K562 (cell line): ENCODE results near the gene ATP5PF.

Experiments used
- CBX5 ChIP-seq: IDR thresholded peaks from 2 replicates; pipeline ENCODE4 v1.6.1; 2014; ENCODE audit warnings: low read depth, borderline replicate concordance
- CBX8 ChIP-seq: fragments of 200-600 bp; sonication (generic); IDR thresholded peaks from 2 replicates; pipeline ENCODE4 v1.6.1; 2012; ENCODE audit warnings: borderline replicate concordance, mixed run types, low read depth, mild to moderate bottlenecking, moderate library complexity, mixed read lengths, low read length, control low read depth, inconsistent platforms; ENCODE audit not compliant: poor library complexity, severe bottlenecking; ENCODE audit errors: extremely low read depth
- CTCF ChIP-seq, 3 experiments: IDR thresholded peaks in 2 of 3; conservative IDR thresholded peaks in 1 of 3; 2 replicates each; pipeline ENCODE4 v1.5.1; 2011 to 2012; ENCODE audit warnings: low read length in 3 of 3, mild to moderate bottlenecking in 3 of 3, control low read depth in 2 of 3, improper control_type of control experiment in 1 of 3, inconsistent platforms in 1 of 3, low read depth in 1 of 3, mixed read lengths in 1 of 3, moderate library complexity in 1 of 3; ENCODE audit not compliant: insufficient read depth in 2 of 3
- EZH2 ChIP-seq: IDR thresholded peaks from 2 replicates; pipeline ENCODE4 v1.6.1; 2012; ENCODE audit warnings: low read depth, mild to moderate bottlenecking, inconsistent platforms, low read length, borderline replicate concordance
- POLR2A ChIP-seq: fragments of 450-650 bp; conservative IDR thresholded peaks from 2 replicates; pipeline ENCODE4 v1.6.1; 2016
- RHOXF2B ChIP-seq: fragments of 250-450 bp; sonication (Bioruptor Pico); conservative IDR thresholded peaks from 2 replicates; pipeline ENCODE4 v1.5.1; 2021
- SMC3 ChIP-seq: conservative IDR thresholded peaks from 2 replicates; pipeline ENCODE4 v1.6.1; 2011; ENCODE audit warnings: low read depth, low read length, improper control_type of control experiment; ENCODE audit not compliant: insufficient read depth
- SP1 ChIP-seq: sonication (generic); formaldehyde crosslinking; IDR thresholded peaks from 2 replicates; pipeline ENCODE4 v1.8.1; 2022; ENCODE audit warnings: mild to moderate bottlenecking, missing genetic modification reagents
- TCF3 ChIP-seq: sonication (generic); formaldehyde crosslinking; IDR thresholded peaks from 2 replicates; pipeline ENCODE4 v1.4.0; 2020; ENCODE audit warnings: mild to moderate bottlenecking, missing genetic modification reagents
- ZBTB49 ChIP-seq: sonication (generic); formaldehyde crosslinking; IDR thresholded peaks from 2 replicates; pipeline ENCODE4 v1.8.0; 2022; ENCODE audit warnings: missing genetic modification reagents, mild to moderate bottlenecking, borderline replicate concordance
- ZNF354B ChIP-seq: fragments of 250-450 bp; sonication (Bioruptor Pico); IDR thresholded peaks from 2 replicates; pipeline ENCODE4 v1.4.0; 2020
- TF ChIP-seq, protein P1 (sequence below): fragments of 450-650 bp; IDR thresholded peaks from one replicate; pipeline ENCODE4 v1.6.1; 2018; ENCODE audit warnings: mild to moderate bottlenecking, moderate library complexity; ENCODE audit not compliant: partially characterized antibody
- TF ChIP-seq, protein P2 (sequence below), 2 experiments: fragments of 450-650 bp; conservative IDR thresholded peaks; 2 replicates each; pipeline ENCODE4 v1.6.1; 2017; ENCODE audit warnings: mild to moderate bottlenecking in 2 of 2, moderate library complexity in 2 of 2
- TF ChIP-seq, protein P3 (sequence below), 2 experiments: fragments of 450-650 bp; formaldehyde crosslinking in 1 of 2; IDR thresholded peaks; 2 replicates each; pipeline versions ENCODE4 v1.4.0 to v1.6.1; 2014 to 2020; ENCODE audit warnings: mild to moderate bottlenecking in 2 of 2, borderline replicate concordance in 1 of 2, low read depth in 1 of 2

GRCh38 chr21:25772686-25773085 lies 38.0 kb upstream of the ATP5PF start:
- TF ChIP-seq ZNF354B (no peak), CBX8 (no peak), SP1 (CRISPR knock-in tag) (no peak), POLR2A (no peak), RHOXF2B (CRISPR knock-in tag) (no peak), EZH2 (no peak), CTCF (IDR thresholded peaks at IDR 0.05 in 2 of 3, conservative IDR thresholded peaks at IDR 0.05 in 1 of 3; ENCODE audit: insufficient read depth in 2 of 3, low read depth in 1 of 3, low read length in 3 of 3) (no peak), TCF3 (CRISPR knock-in tag) (no peak), SMC3 (no peak), ZBTB49 (CRISPR knock-in tag) (no peak), CBX5 (no peak)
- TF ChIP-seq, protein P1, sequence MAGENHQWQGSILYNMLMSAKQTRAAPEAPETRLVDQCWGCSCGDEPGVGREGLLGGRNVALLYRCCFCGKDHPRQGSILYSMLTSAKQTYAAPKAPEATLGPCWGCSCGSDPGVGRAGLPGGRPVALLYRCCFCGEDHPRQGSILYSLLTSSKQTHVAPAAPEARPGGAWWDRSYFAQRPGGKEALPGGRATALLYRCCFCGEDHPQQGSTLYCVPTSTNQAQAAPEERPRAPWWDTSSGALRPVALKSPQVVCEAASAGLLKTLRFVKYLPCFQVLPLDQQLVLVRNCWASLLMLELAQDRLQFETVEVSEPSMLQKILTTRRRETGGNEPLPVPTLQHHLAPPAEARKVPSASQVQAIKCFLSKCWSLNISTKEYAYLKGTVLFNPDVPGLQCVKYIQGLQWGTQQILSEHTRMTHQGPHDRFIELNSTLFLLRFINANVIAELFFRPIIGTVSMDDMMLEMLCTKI = no peak
- TF ChIP-seq, protein P2, sequence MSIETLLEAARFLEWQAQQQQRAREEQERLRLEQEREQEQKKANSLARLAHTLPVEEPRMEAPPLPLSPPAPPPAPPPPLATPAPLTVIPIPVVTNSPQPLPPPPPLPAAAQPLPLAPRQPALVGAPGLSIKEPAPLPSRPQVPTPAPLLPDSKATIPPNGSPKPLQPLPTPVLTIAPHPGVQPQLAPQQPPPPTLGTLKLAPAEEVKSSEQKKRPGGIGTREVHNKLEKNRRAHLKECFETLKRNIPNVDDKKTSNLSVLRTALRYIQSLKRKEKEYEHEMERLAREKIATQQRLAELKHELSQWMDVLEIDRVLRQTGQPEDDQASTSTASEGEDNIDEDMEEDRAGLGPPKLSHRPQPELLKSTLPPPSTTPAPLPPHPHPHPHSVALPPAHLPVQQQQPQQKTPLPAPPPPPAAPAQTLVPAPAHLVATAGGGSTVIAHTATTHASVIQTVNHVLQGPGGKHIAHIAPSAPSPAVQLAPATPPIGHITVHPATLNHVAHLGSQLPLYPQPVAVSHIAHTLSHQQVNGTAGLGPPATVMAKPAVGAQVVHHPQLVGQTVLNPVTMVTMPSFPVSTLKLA (conservative IDR thresholded peaks at IDR 0.05) = no peak
- TF ChIP-seq, protein P3, sequence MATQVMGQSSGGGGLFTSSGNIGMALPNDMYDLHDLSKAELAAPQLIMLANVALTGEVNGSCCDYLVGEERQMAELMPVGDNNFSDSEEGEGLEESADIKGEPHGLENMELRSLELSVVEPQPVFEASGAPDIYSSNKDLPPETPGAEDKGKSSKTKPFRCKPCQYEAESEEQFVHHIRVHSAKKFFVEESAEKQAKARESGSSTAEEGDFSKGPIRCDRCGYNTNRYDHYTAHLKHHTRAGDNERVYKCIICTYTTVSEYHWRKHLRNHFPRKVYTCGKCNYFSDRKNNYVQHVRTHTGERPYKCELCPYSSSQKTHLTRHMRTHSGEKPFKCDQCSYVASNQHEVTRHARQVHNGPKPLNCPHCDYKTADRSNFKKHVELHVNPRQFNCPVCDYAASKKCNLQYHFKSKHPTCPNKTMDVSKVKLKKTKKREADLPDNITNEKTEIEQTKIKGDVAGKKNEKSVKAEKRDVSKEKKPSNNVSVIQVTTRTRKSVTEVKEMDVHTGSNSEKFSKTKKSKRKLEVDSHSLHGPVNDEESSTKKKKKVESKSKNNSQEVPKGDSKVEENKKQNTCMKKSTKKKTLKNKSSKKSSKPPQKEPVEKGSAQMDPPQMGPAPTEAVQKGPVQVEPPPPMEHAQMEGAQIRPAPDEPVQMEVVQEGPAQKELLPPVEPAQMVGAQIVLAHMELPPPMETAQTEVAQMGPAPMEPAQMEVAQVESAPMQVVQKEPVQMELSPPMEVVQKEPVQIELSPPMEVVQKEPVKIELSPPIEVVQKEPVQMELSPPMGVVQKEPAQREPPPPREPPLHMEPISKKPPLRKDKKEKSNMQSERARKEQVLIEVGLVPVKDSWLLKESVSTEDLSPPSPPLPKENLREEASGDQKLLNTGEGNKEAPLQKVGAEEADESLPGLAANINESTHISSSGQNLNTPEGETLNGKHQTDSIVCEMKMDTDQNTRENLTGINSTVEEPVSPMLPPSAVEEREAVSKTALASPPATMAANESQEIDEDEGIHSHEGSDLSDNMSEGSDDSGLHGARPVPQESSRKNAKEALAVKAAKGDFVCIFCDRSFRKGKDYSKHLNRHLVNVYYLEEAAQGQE (IDR thresholded peaks at IDR 0.05; ENCODE audit: borderline replicate concordance) = no peak
- TF ChIP-seq, protein P3 (CRISPR knock-in tag; IDR thresholded peaks at IDR 0.05; ENCODE audit: low read depth) = no peak
